Stimulated activated CD8-positive, alpha-beta memory T cell treated with anti-CD3 and anti-CD28 coated beads, Interleukin-4, amount 100 ng/mL, for 1 hour (primary cell): ENCODE results near the gene NPAS3.

Experiments used
- DNase-seq, 2 donors: peaks; one replicate each; pipeline ENCODE4 v3.0.0-alpha.2; 2020; ENCODE audit warnings: low read depth in 2 of 2, low spot score in 1 of 2

Gene NPAS3

GRCh38 chr14:33249233-33249820 is 310.6 kb downstream of the NPAS3 start:
- no peak for DNase-seq

DNA sequence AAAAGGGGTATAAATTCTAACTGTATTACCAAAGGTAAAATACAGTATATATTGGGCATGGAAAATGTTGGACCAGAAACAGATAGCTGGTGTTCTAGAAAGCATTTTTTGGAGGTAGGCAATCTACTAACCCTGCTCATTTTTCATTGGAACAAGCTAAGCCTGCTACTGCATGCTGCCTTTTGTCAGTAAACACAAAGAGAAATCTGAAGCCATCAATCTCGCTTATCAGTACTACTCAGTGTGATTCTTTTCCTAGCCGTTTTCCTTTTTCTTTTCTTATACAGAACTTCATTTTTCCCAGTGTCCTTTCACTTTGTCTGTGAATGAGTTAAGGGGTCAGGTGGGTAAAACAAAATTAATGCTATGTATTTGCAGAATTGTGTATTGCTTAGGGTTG is 312.3 kb downstream of the NPAS3 start:
- DNase-seq, result no peak

GRCh38 chr14:33254342-33254741 is 315.7 kb downstream of the NPAS3 start:
- DNase-seq, result no peak

DNA sequence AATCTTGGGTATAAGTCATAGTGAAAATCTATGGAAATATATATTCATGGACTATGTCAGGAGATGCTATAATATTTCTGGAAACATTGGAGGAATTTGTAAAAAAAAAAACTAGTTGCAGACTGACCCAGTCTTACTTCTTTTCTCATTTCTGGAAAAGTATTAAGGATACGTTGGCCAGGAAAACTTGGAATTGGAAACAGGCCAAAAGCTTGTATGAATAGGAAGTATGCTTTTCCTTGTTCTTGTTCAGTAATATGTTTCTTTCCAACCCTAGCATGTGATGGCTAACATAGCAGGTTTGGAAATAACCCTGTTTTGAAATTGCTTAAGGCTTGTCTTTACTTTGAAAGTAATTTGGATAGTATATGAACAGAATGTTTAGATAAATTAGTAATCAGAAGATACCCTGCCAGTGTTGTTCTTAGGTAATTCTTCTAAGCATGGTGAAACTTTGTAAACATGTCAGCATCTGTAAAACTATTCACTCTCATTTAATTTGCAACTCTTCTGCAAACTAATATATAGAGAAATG is 316.2 kb downstream of the NPAS3 start:
- no peak for DNase-seq

GRCh38 chr14:33257796-33258195 is 319.1 kb downstream of the NPAS3 start:
- no peak for DNase-seq

- DNase-seq, result no peak
Observed at GRCh38 chr14:33259764-33260163, 321.1 kb downstream of the NPAS3 start.

GRCh38 chr14:33271216-33271615 is 332.5 kb downstream of the NPAS3 start:
- DNase-seq, result no peak

GRCh38 chr14:33271891-33272290 is 333.2 kb downstream of the NPAS3 start:
- DNase-seq, result no peak

DNA sequence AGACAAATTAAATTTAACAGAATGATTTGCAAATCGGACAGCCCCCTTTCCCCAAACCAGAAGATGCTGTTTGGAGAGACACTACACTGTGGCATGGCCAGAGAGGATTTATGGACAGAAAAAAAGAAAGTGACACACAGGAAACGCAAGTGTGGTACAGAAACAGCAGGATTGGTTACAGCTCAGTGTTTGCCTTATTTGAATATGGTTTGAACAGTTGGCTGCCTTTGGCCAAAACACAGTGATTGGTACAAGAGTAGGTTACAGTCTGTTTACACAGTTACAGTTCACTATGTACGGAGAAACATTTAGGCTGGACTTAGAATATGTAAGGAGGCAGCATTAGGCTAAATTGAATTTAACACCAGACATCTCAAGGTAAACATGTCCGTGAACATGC is 335.3 kb downstream of the NPAS3 start:
- DNase-seq, result no peak

DNA sequence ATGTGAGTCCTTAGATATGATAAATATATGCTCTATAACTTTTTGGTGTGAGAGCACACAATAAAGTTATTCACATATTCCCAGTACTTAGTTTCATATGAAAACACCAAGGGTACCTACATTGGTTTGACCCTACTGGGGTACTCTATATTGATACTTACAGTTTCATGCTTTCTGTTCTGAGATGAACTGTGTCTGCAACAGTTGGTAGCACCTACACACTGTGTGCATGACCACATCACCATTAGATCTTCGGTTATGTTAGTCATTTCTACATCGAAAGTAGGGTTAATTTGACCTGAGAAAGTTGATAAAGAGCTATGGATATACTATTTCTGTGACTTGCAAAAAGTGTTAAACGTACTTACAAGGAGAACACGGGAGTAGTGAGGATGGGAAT is 337.2 kb downstream of the NPAS3 start:
- no peak for DNase-seq

DNA sequence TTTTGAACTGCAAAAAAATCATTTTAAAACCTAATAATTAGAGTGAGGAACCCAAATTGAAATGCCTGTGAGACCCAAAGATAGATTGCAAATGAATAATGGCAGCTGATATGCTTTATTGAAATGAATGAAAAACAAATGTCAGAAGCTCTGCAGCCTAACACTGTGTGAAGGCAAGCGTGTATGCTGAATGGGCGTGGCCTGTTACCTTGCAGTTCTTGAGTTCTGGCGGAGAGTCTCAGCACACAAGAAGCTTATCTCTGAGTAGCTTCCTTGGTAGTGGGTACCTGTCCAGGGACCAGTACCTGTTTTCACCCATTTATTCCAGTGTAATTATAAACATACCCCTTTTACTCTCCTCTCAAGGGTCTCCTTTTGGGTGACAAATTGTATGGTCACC is 341.2 kb downstream of the NPAS3 start:
- no peak for DNase-seq

GRCh38 chr14:33280646-33281045 is 342.0 kb downstream of the NPAS3 start:
- no peak for DNase-seq

DNA sequence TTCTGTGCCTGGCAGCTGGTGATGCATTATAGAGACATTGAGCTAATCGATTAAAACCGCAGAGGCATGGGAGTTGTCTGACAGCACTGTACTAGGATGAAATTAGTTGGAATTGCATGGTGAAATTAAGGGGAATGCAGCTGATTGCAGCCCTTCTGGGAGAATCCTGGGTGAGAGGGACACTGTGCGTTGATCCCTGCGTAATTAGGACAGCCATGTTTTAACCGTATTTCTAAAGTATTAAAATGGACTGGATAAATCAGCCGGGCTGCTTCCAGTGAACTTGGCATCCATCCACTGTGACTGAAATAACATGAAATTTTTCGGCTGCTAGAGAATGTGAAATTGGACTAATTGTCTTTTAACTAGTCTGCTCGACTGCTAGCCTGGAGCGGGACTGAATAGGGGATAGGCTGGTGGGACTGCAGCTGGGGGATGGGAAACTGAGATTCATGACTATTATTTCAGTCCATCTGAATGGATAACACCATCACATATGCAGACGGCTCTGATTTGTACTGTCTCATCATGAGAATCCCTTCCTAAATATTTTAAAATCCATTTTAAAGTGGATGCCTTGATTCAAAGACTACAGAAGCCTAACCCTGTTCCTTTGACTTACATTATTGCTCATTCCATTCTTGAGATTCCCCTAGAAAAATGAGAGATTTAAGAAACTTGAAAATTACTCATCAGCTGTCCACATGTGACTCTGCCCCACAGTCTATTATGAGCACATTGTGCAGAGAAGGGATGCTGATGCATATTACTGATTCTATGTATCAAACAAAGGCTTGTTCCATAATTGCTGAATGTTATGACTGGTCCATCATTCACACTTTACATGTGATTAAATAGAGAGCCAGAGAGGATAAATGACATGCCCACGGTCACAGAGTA is 343.9 kb downstream of the NPAS3 start:
- DNase-seq, result no peak

GRCh38 chr14:33285902-33286700 is 347.4 kb downstream of the NPAS3 start:
- no peak for DNase-seq

DNA sequence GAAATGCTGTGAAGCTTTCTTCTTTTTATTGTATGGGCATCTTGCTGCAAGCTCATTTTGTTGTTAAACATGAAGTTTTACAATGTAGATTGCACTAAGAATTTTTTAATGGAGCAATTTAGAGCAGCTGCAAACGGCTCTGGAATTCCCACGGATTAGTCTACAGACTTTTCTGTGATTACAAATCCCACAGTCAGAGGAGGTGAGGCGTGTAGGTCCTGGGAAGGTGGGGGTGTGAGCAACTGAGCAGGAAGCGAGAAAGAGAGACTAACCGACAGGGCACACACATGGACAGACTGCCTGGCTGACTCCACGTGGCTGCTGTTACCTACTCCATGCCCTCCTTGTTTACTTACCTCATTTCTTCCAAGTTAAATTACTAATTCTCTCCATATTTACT is 348.5 kb downstream of the NPAS3 start:
- no peak for DNase-seq

DNA sequence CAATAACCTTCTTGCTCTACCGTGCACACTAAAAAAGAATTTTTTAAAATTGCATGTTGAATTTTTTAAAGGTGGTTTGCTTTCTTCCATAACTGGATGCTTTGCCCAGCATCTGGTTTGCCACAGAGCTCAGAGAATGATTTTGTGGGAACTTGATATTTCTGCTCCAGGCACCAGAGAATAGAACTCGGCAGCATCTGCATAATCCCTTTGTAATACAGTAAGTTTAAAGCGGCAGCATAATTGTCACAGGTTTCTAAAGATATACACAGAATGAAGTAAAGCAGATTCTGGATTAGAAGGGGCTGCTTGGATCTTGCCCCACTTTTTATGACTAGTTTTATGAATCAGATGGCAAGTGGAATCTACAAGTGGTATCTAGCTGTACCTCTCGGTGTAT is 352.0 kb downstream of the NPAS3 start:
- no peak for DNase-seq

- DNase-seq, result no peak
Observed at GRCh38 chr14:33291529-33292104, 352.9 kb downstream of the NPAS3 start.

- DNase-seq, result no peak
Observed at GRCh38 chr14:33294419-33294818, 355.7 kb downstream of the NPAS3 start.

- no peak for DNase-seq
Observed at GRCh38 chr14:33297565-33297964, 358.9 kb downstream of the NPAS3 start.

GRCh38 chr14:33307691-33308251 is 369.1 kb downstream of the NPAS3 start:
- DNase-seq, result no peak

DNA sequence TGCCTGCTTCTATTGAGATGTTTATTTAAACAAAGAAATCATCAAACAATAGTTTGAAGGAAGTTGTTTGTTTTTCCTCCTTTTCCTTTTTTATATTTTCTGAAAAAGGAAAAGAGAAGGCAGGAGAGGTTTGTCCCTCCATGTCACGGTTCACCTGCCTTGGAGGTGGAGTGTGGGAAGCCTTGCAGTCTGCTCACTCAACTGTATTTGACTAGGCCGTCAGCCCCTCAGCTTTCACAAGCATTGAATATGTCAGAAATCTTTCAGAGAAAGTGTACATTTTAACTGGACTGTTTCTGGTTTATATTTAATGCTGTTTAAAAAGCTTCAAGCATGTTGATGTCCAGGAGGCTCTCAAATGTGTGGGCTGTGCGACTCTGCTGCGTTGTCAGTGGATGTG is 370.4 kb downstream of the NPAS3 start:
- no peak for DNase-seq
